CD4-positive, alpha-beta T cell treated with Interleukin-12 subunit alpha and Interleukin-12 subunit beta, for 1 hour (primary cell): ENCODE measurements around the gene MTX3.

Source experiments
- DNase-seq: peaks from one replicate; pipeline ENCODE4 v3.0.0-alpha.2; 2020

MTX3 gene

GRCh38 chr5:79932510-79933504 is 58.3 kb downstream of the MTX3 start:
- no peak for DNase-seq

GRCh38 chr5:79931866-79932265 is 59.2 kb downstream of the MTX3 start:
- no peak for DNase-seq

GRCh38 chr5:79931409-79931808 is 59.7 kb downstream of the MTX3 start:
- DNase-seq, result no peak

GRCh38 chr5:79929095-79929494 is 62.0 kb downstream of the MTX3 start:
- DNase-seq, result no peak
